VCaP (cell line): Measurements from ENCODE around the gene RYK.
A peak's percentile ranks its signal among the peaks of the same experiment; 100 is the strongest.

ENCODE experiments used
- H3K27ac ChIP-seq: fragments of 450-650 bp; 2 replicates; pipeline ENCODE4 v1.5.1; 2017
- CTCF ChIP-seq: fragments of 450-650 bp; conservative IDR thresholded peaks from 2 replicates; pipeline ENCODE4 v1.5.1; 2017; ENCODE audit warnings: mild to moderate bottlenecking, moderate library complexity

Gene RYK

DNA sequence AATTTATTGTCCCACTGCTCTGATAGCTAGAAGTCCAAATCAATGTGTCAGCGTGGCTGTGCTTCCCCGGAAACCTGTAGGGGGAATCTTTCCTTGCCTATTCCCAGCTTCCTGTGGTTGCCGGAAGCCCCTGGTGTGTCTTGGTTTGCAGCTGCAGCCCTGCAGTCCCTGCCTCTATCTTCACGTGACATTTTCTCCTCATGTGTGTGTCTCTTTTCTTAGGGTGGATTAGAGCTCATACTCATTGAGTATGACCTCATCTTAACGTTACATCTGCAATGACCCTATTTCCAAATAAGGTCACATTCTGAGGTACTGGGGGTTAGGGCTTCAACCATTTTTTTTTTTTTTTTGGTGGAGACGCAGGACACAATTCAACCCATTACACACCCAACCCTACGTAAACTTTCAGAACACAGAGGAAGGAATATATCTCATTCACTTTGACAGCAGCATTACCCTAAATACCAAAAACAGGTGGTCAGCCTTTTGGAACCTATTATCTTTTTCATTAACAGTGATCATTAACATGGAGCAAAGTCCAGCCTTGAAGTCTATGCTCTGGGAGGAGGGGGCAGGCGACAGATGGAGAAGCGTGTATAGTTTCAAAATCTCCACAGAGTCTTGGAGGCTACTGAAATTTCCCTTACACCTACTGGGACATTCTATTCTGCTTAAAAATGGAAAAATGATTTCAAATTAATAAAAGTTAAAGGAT is 88.6 kb downstream of the RYK start:
- H3K27ac ChIP-seq, result no peak overlapping the region
- no peak for TF ChIP-seq CTCF

DNA sequence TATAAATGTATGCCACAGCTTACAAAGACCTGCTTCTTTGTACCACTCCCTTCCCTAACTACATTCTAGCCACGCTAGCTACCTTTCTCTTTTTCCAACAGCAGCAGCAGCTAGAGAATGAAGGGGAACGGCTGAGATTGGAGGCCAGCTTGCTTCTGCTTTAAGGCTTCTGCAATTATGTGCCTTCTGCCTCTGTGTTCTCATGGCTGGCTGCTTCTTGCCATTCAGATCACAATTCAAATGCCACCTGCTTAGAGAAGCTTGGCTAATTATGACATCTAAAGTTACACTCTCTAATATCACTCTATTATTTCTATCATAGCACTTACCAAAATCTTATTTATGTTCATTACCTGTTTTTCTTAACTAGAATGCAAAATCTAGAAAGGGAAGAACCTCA is 95.2 kb downstream of the RYK start:
- no peak for TF ChIP-seq CTCF
- no peak overlapping the region for H3K27ac ChIP-seq

GRCh38 chr3:134153761-134154160 is 96.9 kb downstream of the RYK start:
- H3K27ac ChIP-seq, result no peak overlapping the region
- TF ChIP-seq CTCF, result no peak

DNA sequence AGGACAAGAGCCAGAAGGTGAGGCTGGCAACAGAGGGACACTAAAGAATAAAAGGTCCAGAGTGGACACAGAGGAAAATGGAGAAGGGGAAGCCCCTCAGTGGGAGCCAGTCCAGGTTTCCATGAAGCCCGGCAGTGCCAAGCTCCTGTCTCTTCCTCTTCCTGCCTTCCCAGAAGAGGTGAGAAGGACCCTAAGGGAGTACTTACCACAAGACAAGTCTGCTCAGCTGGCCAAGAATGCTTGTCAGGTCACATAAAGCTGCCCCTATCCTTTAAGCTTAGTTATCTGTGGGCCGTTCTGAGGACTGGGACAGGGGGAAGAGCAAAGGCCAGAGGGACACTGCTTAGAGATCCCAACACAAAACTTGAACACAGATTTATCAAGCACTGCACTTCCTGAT is 100.2 kb downstream of the RYK start:
- H3K27ac ChIP-seq, result no peak overlapping the region
- TF ChIP-seq CTCF, result no peak

- TF ChIP-seq CTCF, result no peak
- peak overlapping the region; percentile 8; the same call in 1 of the 2 replicates for H3K27ac ChIP-seq
Measured at GRCh38 chr3:134149286-134149685, 101.4 kb downstream of the RYK start.

GRCh38 chr3:134148534-134148933 is 102.1 kb downstream of the RYK start:
- TF ChIP-seq CTCF, result no peak
- H3K27ac ChIP-seq, result peak overlapping the region; percentile 8; the same call in 1 of the 2 replicates

GRCh38 chr3:134147411-134147810 is 103.2 kb downstream of the RYK start:
- TF ChIP-seq CTCF, result no peak
- H3K27ac ChIP-seq, result no peak overlapping the region
